ENCODE data around the gene MAL. TPM values are rescaled to one million over a fixed set of nuclear protein-coding genes. Genes with fewer than 3 reads are reported as not detected.
A peak's percentile ranks its signal among the peaks of the same experiment; 100 is the strongest.

The MAL gene
- total RNA-seq, 2 experiments from 2014 or later, result 50.8 to 52.9 TPM

DNA sequence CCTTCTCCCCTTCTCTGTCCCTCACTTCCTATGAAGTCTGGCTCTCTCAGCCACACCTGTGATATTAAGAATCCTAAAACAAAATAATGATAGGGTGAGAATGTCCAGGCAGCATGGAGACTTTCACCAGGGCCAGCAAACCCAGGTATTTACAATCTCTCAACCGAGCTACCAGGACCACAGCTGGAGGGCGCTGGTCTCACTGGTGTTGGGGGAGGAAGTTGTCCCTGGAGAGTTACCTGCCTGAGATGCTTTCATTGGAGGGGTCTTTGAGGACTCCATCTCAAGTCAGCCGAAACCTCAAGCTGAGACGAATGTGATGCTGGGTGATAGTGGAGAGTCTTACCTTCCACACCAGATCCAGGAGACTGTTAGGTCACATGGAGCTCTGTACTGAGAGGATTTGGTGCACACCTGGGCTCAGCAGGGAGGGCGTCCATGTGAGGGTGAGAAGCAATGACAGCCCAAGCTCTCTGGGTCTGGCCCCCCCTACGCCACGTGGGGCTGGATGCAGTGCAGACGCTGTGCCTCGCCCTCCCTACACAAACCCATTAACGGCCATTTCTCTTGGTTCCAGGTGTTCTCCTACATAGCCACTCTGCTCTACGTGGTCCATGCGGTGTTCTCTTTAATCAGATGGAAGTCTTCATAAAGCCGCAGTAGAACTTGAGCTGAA lies 27.4 kb downstream of the MAL start:
- no peaks in the 10 kb centered on the region for H3K9me3 Mint-ChIP-seq
- DNase-seq, result no peak
- peaks cover 37% of the 10 kb centered on the region for H3K36me3 Mint-ChIP-seq
- no peak overlapping the region for H3K27ac Mint-ChIP-seq
- no peak overlapping the region for H3K4me3 Mint-ChIP-seq
- H3K4me1 Mint-ChIP-seq, result peaks cover 67% of the 10 kb centered on the region
- H3K27me3 Mint-ChIP-seq, result no peaks in the 10 kb centered on the region

DNA sequence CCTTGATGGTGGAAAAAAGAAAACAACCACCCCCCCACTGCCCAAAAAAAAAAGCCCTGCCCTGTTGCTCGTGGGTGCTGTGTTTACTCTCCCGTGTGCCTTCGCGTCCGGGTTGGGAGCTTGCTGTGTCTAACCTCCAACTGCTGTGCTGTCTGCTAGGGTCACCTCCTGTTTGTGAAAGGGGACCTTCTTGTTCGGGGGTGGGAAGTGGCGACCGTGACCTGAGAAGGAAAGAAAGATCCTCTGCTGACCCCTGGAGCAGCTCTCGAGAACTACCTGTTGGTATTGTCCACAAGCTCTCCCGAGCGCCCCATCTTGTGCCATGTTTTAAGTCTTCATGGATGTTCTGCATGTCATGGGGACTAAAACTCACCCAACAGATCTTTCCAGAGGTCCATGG lies 28.0 kb downstream of the MAL start:
- H3K27me3 Mint-ChIP-seq, result no peaks in the 10 kb centered on the region
- H3K4me1 Mint-ChIP-seq, result peaks cover 66% of the 10 kb centered on the region
- peak overlapping the region; percentile 61 for H3K27ac Mint-ChIP-seq
- no peaks in the 10 kb centered on the region for H3K9me3 Mint-ChIP-seq
- peaks cover 37% of the 10 kb centered on the region for H3K36me3 Mint-ChIP-seq
- H3K4me3 Mint-ChIP-seq, result no peak overlapping the region
- DNase-seq, result no peak

DNA sequence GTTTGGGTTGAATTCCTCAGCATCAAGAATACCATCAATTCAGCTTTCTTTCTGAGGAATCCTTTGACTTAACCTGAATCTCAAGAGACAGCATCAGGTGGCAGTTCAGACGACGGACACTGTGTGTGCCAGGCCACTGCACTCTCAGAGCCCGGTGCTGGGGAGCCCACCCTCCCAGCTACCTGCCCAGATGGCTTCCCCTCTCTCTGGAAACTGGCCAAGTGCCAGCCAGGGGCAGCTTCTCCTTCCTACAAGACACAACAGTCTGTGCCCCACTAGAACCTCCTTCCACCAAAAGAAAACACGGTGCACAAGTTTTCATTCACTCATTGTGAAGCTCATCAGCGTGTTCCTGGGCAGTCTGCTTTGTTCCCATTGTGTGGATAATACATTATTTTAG lies 28.5 kb downstream of the MAL start:
- no peaks in the 10 kb centered on the region for H3K27me3 Mint-ChIP-seq
- H3K9me3 Mint-ChIP-seq, result no peaks in the 10 kb centered on the region
- peaks cover 34% of the 10 kb centered on the region for H3K36me3 Mint-ChIP-seq
- no peak overlapping the region for H3K4me3 Mint-ChIP-seq
- DNase-seq, result no peak
- H3K27ac Mint-ChIP-seq, result peak overlapping the region; percentile 61
- H3K4me1 Mint-ChIP-seq, result peaks cover 66% of the 10 kb centered on the region

DNA sequence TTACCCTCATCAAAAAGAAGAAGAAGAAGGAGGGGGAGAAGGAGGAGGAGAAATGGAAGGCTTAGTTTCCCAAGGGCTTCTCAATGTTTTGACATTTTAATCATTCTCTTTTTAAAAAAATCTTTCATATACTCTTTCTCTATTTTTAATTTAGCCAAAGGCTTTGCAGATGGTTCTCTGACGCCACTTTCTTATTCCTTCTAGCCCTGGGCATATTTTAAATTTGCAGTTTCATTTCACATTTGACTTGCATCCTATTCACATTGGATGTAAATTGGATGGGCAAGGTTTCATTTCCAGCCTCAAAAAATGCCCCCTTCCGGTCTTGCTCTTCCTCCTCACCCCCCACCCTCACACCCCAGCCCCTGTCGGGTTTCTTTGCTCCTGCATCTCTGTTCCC lies 29.8 kb downstream of the MAL start:
- H3K27ac Mint-ChIP-seq, result peak overlapping the region; percentile 81
- H3K4me1 Mint-ChIP-seq, result peaks cover 59% of the 10 kb centered on the region
- no peak for DNase-seq
- H3K9me3 Mint-ChIP-seq, result no peaks in the 10 kb centered on the region
- peaks cover 26% of the 10 kb centered on the region for H3K36me3 Mint-ChIP-seq
- H3K27me3 Mint-ChIP-seq, result no peaks in the 10 kb centered on the region
- no peak overlapping the region for H3K4me3 Mint-ChIP-seq

DNA sequence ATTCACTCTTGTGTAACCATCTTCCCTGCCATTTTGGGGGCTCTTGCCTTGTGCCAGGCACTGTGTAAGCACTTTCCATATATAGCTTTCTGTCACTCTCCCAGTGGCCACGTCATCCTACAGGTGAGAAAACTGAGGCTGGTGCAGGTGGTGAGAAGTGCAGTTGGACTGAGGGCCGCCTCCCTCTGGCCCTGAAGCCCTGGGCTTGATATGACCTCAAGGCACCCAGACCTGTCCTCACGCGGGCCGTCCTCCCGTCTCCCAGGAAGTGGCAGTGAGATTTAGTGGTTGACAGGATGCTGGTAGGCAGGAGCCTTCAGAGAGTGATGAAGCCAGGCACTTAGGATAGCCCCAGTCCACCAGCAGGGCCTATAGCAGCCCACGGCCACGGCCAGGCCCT lies 30.5 kb downstream of the MAL start:
- Mint-ChIP-seq H3K27me3 (no peaks in the 10 kb centered on the region), H3K4me1 (peaks cover 53% of the 10 kb centered on the region), H3K27ac (peak overlapping the region; percentile 81), H3K36me3 (peaks cover 22% of the 10 kb centered on the region), H3K9me3 (no peaks in the 10 kb centered on the region), H3K4me3 (no peak overlapping the region)
- no peak for DNase-seq

DNA sequence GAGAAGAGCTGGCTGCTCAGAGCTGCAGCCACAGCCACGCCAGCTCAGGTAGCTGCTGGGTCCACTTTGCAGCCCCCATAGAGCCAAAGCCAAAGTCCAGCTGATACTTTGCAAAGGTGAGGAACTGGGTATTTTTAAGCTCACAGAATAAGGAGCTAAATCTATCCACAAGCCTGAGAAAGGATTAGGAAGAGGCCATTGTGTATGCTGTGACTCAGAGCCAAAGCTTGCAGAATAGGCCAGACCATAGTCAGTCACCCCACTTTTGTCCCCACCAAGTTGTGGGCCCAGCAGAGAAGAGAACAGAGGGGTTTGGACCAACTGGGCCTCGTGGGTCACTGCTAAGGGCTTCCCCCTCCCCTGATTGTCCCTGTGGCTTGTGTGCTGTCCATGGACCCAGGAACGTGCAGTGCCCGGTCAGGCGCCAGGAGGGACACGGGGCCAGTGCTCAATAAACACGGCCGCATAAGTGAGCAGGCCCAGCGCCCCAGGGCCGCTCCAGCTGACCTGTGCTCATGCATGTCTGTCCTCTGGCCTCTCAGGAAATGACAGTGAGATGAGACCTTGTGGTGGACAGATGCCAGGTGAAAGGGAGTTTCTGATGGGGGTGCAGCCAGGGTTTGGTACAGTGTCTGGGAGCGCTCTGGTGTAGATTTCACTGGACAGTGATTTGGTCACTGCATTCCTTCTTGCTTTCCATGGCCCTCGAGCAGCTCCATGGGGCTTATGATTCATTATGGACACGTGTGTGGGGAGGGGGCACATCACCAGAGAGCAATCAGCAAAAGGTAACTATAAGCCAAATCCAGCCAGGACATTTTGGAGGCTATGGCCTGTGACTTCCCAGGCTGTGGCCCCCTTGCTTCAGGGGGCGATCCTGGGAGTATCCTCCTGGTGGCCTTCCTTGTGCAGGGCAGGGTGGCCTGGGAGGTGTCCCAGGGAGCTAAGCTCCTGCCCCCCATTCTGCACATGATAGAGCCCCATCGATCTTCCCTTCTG lies 31.3 kb downstream of the MAL start:
- Mint-ChIP-seq H3K4me3 (no peak overlapping the region), H3K4me1 (peaks cover 51% of the 10 kb centered on the region), H3K36me3 (peaks cover 16% of the 10 kb centered on the region), H3K27ac (no peak overlapping the region), H3K9me3 (no peaks in the 10 kb centered on the region), H3K27me3 (no peaks in the 10 kb centered on the region)
- no peak for DNase-seq

DNA sequence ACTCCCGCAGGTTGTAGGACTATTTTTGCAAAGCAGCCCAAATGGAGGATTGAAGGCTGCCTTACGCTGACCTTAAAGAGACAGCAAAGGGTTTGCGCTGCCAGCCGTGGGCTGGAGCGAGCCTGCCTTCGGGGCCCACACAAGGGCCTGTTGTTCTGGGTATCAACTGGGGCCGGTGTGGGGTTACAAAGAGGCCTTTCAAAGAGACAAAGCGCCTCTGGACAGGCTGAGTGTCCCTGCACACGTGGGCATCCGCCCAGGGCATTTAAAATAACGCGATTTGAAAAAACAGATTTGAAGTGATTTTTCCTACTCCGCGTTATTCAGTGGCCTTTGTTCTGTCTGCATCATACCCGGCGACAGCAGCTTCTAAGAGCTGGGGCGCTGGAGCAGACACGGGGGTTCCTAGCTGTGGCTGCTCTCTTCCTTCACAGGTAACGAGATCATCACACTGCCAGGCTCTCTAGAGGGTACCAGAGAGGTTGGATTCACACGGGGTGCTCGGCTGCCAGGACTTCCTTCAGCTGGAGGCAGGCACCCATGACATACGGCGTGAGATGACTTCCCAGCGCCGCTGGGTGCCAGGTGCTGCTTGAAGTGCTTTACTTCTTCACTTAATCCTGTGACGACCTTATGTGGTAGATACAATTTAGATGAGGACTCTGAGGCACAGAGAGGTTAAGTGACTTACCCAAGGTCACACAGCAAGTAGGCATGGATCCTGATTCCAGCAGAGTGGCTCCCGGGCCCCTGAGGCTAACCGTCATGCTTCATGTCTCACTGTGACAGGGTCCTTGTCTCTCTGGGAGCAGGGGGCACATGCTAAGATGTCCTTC lies 32.2 kb downstream of the MAL start:
- no peaks in the 10 kb centered on the region for H3K9me3 Mint-ChIP-seq
- no peak for DNase-seq
- no peaks in the 10 kb centered on the region for H3K27me3 Mint-ChIP-seq
- H3K4me1 Mint-ChIP-seq, result peaks cover 51% of the 10 kb centered on the region
- H3K36me3 Mint-ChIP-seq, result peaks cover 8% of the 10 kb centered on the region
- H3K27ac Mint-ChIP-seq, result no peak overlapping the region
- no peak overlapping the region for H3K4me3 Mint-ChIP-seq

DNA sequence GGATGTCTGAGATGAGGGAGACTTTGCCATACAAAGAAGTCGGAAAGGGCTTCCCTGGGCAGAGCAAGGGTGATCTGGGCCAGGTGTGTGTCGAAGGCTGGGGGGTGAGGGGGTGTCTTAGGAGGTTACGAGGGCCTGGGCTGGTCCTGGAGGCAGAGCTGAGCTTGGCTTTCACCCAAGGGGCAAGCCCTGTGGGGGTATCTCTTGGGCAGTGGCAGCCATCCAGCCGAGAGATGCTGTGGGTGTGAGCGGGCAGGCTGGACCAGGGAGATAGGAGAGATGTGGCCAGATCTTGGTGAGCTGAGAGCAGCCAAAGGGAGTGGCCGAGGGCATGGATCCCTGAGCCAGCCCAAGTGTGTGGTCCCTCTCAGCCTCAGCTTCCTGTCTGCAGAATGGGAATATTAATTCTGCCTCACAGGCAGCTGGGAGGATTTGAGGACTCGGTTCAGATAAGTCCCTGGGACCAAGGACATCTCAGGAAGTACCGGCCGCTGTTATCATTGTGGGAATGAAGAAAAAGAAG lies 33.0 kb downstream of the MAL start:
- Mint-ChIP-seq H3K9me3 (no peaks in the 10 kb centered on the region), H3K4me3 (no peak overlapping the region), H3K4me1 (peaks cover 52% of the 10 kb centered on the region), H3K27me3 (no peaks in the 10 kb centered on the region), H3K27ac (no peak overlapping the region), H3K36me3 (peaks cover 2% of the 10 kb centered on the region)
- DNase-seq, result no peak

DNA sequence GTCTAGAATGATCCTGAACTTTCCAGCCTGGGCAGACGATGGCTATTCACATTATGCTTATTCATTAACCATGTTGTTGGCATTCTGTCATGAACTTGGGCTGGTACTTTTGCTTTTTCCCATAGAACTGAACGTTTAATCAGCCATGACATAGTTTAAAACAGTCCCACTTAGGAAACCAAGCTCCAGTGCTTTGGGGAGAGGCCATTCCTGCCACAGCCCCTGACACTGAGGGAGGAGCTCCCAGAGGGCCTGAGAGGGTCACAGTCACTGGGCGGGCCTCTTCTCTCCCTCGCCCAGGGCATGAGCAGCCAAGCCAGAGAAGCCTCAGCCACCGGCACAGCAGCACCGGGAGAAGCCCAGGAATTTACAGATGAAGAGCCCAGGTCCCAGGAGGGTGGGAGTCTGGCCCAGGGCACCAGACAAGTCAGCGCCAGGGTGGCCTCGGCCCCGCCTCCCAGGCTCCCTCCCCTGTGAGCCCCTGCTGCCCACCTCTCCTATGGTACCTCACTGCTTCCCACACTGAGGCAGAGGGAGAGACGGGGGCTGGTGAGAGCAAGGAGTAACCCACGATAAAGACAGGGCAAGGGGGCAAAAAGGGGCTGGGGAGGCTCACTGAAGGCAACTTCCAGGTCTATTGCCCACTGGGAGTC lies 33.6 kb downstream of the MAL start:
- DNase-seq, result no peak
- Mint-ChIP-seq H3K4me3 (no peak overlapping the region), H3K27me3 (no peaks in the 10 kb centered on the region), H3K4me1 (peaks cover 52% of the 10 kb centered on the region), H3K9me3 (no peaks in the 10 kb centered on the region), H3K27ac (no peak overlapping the region), H3K36me3 (no peaks in the 10 kb centered on the region)

DNA sequence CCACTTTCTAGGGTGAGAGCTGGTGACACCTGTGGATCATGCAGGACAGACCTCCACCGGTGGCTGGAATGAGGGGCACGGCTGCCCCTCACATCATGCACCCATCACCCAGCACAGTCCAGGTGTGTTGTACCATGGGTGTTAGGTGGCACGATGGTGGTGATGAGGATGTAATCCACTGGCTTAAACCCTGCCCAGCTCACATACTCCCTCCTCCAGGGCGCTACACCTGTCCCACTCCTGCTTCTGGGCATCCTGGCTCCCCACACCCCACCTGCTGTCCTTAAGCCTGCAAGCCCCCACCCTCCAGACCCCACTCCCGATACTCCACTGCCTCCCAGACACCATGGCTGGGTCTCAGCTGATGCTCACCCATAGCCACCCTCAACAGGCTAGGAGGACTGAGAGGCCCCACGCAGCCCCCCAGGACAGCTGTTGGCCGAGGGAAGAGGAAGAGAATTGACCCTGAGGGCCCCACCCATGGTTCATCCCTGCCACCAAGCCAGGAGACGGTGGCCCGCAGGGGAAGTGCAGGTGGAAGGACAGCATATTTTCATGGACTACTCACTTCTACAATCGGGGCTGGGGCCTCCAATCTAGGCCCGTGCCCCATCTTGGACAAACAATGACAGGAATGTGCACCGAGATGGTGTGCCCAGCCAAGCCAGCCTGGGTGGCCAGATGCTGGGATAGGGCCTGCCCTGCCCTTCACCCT lies 34.3 kb downstream of the MAL start:
- Mint-ChIP-seq H3K27ac (no peak overlapping the region), H3K4me3 (no peak overlapping the region), H3K9me3 (no peaks in the 10 kb centered on the region), H3K36me3 (no peaks in the 10 kb centered on the region), H3K27me3 (no peaks in the 10 kb centered on the region), H3K4me1 (peaks cover 46% of the 10 kb centered on the region)
- DNase-seq, result no peak

DNA sequence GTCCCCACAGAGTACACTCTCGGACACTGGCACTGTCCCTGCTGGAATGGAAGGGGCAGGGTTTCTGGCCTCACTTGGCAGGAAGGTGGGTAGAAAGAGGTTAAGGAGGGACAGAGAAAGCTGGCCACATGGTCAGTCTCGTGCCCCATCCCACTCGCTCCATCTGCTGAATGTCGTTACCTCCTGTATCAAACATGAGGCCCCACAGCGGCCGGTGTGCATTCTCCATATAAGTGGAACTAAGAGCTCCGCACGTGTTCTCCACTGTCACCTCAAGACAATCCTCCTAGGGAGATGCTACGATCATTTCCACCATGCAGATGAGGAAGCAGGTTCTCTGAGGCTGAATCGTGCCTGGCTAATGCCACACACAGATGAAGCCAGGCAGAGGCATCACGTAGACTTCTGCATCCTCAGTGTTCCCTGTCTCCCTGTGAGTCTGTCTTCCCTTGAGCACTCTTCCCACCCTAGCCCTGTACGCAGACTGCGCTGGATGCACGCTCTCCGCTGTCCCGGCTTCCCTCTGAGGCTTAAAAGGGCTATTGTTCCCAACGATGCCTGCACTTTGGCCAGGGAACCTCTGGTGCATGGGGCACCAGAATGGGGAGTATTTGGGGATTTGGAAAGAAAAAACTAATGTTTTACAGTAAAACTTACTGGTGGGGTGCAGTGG lies 35.1 kb downstream of the MAL start:
- Mint-ChIP-seq H3K27ac (no peak overlapping the region), H3K9me3 (no peaks in the 10 kb centered on the region), H3K36me3 (no peaks in the 10 kb centered on the region), H3K4me1 (peaks cover 44% of the 10 kb centered on the region), H3K4me3 (no peak overlapping the region), H3K27me3 (no peaks in the 10 kb centered on the region)
- DNase-seq, result no peak

DNA sequence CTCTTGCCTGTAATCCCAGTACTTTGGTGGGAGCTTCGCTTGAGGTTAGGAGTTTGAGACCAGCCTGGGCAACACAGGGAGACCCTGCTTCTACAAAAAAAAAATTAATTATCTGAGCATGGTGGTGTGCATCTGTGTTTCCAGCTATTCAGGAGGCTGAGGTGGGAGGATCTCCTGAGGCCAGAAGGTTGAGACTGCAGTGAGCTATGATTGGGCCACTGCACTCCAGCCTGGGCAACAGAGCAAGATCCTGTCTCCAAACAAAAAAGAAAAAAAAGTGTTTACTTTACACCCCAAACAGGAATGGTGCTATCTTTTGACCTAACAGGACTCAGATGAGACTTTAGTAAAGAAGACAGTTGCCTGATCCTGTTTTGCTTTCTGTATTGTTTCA lies 35.6 kb downstream of the MAL start:
- Mint-ChIP-seq H3K27ac (no peak overlapping the region), H3K36me3 (no peaks in the 10 kb centered on the region), H3K9me3 (no peaks in the 10 kb centered on the region), H3K4me1 (peaks cover 40% of the 10 kb centered on the region), H3K4me3 (no peak overlapping the region), H3K27me3 (no peaks in the 10 kb centered on the region)
- no peak for DNase-seq

DNA sequence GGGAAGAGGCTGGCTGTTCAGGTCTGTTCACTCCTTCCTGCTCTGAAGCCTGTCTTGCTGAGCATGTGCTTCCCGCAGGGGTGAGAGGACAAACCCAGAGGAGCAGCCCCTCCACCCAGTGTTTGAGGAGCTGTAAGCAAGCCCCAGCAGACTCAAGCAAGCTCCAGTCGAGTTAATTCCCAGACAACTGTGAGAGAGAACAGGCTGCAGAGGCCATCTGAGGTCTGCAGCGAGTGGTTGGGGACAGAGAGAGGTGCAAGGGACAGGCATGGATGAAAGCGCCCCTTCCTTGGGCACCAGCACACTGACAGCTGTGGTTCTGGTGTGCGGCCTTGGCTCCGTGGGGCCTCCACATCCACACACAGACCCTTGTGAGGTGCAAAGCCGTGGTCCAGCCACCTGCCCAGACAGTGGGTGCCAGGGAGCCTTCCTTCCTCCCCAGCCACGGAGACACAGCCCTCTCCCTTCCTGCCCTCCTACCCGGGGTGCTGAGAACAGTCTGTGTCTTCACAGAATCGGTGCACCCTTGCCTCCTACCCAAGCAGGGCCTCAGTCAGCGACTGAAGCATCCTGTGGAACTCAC lies 36.2 kb downstream of the MAL start:
- Mint-ChIP-seq H3K27ac (peak overlapping the region; percentile 34), H3K4me3 (no peak overlapping the region), H3K36me3 (no peaks in the 10 kb centered on the region), H3K4me1 (peaks cover 35% of the 10 kb centered on the region), H3K9me3 (no peaks in the 10 kb centered on the region), H3K27me3 (no peaks in the 10 kb centered on the region)
- DNase-seq, result no peak
